GM18867 (cell line): Measurements from ENCODE around the gene TMEM161A.
"Not testable (repeated sequence)": the region's sequence is repeated elsewhere in the genome, so short reads cannot be mapped to it uniquely, and the experiment has no call there.

ENCODE experiments used
- ATAC-seq: cut with Tn5 transposase; IDR thresholded peaks from one replicate; pipeline ENCODE4 v1.9.1; 2021; ENCODE audit warnings: mild to moderate bottlenecking, moderate library complexity; ENCODE audit not compliant: unreplicated experiment

TMEM161A gene

DNA sequence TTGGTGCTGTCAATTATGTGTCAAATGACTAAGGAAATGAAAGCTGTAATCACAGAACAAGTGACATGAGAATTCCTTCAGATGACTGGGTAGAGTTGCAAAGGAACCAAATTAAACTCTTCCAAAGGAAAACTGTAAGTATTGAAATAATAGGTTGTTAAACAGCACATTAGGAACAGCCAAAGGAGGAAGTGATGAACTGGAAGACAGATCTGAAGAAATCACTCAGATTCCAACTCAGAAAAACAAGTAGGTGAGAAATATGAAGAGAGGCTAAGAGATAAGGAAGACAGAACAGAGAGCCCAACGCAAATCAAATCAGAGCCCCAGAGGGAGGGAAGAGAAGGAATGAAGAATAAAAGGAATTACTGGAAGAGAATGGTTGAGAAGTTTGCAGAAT is 15.4 kb downstream of the TMEM161A start:
- no peak for ATAC-seq

DNA sequence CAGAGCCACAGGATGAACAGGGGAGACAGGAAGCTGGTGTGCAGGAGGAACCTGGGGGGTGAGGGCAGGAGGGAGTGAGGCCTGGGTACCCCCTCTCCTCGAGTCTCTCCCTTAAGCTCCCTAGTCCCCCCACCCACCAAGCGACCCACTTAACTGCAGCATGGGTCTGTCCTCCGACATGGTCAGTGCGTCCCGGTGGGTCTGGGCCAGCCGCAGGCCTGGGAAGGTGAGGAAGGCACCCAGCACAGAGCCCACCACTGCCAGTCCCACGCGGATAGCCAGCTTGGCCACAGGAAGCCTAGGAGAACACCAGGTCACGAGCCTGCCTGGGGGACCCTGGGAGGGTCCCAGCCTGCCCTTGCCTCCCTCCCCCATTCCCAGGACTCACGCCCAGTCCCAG is 16.9 kb downstream of the TMEM161A start:
- ATAC-seq, result no peak

DNA sequence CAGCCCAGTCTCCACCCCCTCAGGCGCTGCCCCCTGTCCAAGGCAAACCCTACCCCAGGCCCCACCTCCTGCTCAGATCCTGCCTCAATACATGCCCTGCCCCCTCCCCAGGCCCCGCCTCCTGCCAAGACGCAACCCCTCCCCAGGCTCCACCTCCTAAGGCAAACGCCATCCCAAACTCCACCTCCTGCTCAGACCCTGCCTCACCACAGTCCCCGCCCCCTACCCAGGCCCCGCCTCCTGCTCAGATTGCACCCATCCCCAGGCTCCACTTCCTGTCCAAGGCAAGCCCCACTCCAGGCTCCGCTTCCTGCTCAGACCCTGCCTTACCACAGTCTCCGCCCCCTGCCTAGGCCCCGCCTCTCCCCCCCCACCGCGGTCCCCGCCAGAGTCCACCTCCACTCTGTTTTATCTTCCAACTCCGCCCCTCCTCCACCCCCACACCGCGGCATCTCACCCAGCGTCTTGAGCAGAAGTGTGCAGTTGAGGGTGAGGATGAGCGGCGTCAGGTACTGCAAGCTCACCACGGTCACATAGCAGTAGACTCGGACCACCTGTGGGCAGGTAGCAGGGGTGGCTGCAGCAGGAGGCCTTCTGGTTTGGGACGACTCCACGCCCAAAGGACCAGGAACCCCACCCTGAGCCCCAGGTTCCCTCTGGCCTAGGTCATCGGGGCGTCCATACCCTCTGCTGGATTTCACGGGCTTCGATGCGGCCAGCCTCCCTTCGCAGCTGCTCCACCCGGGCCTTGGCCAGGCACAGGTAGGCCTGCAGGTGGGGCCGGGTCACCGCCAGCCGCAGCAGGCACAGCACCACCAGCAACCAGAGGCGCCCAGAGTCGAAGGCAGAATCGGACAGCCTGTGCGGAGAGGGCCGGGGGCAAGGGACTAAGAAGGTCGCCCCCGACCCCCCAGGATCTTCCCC is 17.7 kb downstream of the TMEM161A start:
- no peak for ATAC-seq

DNA sequence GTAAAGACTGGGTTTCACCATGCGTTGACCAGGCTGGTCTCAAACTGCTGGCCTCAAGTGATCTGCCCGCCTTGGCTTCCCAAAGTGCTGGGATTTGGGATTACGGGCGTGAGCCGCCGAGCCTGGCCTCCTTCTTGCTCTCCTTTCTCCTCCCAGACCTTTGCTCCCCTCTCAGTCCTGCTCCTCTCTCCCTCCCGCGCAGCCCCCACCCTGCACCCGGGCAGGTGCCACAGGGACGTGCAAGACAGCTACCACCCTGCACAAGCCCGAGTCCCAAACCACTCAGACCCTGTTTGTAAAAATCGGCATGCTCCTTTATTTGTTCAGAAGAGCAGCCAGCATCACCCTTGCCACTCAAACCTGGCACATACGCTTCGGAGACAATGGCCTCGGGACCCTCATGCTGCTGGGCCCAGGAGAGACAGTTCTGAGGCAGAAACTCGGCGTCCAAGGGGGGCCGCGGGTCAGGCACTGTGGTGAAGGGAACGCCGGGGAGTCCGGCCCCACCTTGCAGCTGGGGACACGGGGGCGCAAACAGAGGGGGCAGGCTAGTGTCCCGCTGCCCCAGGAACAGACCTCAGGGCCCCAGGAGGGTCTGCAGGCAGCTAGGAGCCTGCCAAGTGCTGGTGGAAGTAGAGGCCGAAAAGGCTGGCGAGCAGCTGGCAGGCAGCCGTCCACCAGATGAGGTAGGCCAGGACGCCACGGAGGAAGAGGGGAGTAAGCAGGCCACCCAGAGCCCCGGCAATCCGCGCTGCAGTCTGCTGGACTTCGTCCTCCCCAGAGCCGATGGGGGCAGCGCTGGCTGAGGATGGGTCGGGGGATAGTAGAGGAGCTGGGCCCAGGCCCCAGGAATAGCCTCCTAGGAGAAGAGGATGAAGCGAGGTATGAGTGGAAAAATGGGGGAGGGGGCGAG is 18.7 kb downstream of the TMEM161A start:
- ATAC-seq, result no peak

DNA sequence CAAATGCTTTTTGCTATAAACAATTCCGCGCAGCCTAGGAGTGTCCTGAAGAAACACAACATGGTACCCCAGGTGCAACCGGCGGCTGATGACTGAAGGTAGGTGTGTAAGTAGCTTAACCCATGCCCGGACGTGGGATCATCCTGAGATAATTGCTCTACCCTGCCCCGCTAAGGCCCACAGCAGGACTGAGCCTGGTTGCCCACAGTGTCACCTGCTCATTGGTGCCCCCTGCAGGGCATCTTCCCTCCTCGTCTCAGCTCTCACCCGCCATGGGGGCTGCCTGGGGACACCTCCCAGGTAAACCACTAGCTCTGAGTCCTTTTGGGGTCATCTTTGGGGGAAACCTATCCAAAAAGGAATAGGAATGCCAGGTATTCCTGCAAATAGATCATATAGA is 22.3 kb downstream of the TMEM161A start:
- ATAC-seq, result no peak

DNA sequence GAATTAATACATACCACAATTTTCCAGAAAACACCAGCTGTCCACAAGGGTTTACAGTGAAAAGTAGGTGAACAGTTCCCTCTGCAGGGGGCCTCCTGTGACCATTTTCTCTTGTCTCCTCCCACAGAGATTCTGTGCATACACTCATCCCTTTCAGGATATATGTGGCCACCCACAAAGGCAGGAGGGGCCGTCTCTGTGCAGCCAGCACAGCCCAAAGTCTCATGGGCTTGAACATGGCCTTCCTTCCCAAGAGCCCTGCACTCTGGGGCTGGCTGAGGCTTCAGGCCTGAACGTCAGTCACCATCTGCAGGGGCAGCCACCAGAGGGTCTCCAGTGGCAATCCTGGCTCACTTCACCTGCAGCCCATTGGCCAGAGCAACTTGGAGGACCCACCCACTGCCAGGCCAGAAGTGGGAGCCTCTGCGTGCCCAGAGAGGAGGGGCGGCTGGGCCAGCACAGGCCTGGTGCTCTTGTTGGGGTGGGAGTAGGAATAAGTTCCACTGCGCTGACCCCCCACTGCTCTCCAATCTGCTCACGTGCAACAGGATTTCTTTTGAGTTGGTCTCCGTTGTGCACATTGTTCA is 25.1 kb downstream of the TMEM161A start:
- no peak for ATAC-seq

DNA sequence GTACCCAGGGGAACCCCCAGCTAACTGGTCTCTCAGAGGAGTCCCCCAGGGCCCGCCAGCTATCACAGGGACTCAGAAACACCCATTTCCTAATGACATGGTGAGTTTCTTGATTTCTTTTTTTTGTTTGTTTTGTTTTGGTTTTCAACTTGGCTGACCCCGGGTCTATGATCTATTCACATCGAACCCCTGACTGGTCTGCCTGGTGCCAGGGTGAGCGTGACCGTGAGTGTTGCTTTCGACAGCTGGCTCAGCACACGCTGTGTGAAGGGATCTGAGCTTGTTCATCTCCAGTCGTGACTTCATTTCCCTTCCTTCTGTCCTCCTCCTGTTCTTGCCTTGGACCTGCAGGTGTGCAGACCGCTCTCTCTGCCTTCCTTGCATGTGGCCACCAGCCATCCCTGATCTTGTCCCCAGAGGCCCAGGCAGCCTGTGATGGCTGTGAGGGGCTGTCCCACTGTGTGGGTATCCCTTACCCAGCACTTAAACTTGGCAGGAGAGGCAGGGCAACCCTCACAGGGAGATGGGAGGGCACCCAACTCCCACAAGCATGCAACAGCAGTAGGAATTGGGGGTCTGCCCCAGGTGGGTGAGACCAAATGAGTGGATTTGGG is 26.2 kb downstream of the TMEM161A start:
- no peak for ATAC-seq

DNA sequence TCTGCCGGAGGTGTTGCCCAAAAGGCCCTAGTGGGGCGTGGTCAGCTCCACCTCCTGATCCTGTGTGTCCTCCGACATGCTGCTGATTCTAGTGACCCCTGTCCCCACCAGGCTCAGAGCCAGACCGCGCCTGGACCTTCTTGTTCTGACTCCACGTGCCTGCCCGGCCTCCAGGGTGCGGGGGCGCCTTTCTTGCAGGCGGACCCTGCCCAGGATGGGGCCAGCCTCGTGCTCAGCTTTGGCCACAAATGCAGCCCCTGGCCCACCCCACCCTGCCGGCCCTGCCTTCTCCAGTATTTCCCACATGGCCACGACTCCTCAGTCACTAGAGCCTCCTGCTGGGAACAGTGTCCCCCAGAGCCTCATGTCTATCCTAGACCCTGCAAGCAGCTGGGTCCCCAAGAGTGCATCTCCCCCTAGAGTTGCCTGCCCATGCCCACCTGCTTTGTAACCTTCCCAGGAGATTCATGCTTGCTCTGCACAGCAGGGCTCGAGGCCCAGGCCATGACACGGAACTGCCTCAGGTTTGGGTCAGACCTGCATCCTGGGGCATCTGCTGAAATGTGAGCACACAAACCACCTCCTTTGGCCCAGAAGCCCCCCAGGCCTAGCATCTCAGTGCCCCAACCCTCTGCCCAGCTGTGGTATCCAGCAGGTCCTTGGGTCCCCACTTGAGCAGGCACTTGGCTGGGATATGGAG is 27.0 kb downstream of the TMEM161A start:
- ATAC-seq, result no peak

DNA sequence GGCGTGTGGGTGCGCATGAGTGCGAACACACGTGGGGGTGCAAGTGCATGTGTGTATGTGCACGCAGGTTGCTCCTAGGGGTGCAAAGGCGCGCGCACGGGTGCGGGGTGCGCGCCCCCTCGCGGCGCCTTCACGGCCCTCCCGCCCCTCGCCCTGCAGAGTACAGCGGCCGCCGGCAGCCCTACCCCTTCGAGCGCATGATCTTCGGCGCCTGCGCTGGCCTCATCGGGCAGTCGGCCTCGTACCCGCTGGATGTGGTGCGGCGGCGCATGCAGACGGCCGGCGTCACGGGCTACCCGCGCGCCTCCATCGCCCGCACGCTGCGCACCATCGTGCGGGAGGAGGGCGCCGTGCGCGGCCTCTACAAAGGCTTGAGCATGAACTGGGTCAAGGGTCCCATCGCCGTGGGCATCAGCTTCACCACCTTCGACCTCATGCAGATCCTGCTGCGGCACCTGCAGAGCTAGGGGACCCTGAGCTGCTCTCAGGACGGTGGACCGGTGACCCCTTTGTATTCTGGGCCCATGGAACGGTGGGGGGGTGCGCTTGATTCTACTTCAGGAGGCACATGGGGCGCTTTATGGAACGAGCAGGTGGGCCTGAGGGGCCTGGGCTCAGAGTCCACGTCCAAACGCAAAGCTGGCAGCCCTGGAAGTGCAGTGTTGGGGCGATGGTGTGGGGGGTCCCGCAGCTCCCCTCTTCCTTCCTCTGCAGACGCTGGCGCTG is 27.7 kb downstream of the TMEM161A start:
- ATAC-seq, result no peak

DNA sequence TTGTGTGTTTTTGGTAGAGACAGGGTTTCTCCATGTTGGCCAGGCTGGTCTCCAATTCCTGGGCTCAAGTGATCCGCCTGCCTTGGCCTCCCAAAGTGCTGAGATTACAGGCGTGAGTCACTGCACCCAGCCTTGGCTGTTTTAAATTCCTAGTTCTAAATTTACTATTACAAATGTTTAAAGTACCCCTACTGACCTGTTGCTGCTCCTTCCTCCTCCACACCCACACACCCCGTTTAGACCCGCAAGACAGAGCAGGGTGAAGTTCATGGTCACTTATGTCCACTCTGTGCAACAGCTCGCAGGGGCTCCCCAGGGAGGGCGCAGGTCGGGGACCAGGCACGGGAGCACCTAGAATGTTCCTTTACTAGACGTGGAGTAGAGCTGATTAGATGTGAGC is 28.7 kb downstream of the TMEM161A start:
- ATAC-seq, result no peak

DNA sequence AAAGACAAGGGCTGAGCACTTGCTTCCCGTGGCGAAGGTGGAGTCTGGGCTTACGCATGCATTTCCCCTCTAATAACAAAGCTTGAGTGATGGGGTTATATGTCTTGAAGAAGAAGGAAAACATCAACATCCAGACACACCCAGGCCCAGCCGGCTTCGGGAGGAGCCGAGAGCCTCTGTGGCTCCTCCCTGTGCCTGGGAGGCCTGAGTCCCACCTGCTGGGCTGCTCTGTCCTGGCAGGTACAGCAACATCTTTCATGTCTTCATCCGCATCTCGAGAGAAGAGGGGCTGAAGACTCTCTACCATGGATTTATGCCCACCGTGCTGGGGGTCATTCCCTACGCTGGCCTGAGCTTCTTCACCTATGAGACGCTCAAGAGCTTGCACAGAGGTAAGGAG is 30.6 kb downstream of the TMEM161A start:
- ATAC-seq, result no peak

DNA sequence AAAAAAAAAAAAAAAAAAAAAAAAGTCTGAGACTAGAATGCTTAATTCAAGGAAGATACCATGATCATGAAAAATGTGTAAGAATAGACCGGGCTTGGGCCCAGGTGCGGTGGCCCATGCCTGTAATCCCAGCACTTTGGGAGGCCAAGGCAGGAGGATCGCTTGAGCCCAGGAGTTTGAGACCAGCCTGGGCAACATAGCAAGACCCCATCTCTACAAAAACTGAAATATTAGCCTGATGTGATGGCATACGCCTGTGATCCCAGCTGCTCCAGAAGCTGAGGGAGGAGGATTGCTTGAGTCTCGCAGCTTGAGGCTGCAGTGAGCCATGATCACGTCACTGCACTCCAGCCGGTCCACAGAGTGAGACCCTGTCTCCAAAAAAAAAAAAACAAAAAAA is 31.3 kb downstream of the TMEM161A start:
- not testable (repeated sequence) for ATAC-seq

DNA sequence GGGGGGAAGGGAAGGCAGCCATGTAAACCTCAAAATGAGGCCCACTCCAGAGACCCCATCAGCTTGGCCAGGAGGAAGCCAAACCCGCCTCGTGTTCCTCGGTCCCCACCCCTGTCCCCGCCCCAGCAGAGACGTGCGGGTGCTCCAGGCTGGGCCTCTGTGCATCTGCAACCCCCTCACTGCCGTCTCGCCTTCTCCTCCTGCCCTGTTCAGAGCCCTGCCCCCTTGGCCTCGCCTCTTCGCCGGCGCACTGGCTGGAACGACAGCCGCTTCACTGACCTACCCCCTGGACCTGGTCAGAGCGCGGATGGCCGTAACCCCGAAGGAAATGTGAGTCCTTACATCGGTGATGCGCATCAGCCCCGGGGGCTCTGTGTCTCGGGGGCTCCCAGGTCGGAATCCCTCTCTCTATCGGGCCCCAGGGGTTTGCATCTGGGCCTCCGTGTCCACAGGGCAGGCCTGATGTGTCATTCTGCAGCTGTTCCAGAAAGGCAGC is 32.2 kb downstream of the TMEM161A start:
- no peak for ATAC-seq

DNA sequence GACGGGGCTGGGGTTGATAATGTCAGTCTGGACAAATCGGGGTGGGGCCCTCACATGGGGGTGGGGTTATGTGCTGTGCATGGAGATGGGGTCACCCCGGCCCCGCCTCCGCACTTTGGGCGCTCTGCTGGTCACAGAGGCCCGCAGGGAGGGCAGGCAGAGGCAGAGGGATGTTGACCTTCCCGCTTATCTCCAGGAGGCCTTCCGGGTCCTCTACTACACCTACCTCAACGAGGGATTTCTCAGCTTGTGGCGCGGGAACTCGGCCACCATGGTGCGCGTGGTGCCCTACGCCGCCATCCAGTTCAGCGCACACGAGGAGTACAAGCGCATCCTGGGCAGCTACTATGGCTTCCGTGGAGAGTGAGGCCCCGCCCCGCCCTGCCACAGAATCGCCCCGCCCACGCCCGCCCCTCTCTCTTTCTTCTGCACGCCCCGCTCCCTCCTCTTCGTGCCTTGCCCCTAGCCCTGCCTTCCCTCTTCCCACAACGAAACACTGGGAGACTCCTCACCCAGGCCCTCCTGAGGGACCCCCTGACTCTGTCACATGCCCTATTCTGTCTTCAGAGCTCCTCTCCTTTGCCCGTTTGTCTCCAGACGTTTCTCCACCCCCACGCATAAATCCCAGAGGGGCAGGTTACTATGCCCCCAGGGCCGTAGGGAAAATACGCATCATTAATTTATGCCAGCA is 32.8 kb downstream of the TMEM161A start:
- no peak for ATAC-seq

DNA sequence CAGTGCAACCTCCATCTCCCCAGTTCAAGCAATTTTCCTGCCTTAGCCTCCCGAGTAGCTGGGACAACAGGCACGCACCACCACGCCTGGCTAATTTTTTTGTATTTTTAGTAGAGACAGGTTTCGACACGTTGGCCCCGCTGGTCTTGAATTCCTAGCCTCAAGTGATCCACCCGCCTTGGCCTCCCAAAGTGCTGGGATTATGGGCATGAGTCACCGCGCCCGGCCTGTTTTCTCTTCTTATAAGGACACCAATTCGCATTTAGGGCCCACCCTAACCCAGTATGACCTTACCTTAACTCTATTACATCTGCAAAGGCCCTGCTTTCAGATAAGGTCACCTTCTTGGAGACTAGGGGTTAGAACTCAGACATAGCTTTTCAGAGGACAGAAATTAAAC is 35.1 kb downstream of the TMEM161A start:
- no peak for ATAC-seq

DNA sequence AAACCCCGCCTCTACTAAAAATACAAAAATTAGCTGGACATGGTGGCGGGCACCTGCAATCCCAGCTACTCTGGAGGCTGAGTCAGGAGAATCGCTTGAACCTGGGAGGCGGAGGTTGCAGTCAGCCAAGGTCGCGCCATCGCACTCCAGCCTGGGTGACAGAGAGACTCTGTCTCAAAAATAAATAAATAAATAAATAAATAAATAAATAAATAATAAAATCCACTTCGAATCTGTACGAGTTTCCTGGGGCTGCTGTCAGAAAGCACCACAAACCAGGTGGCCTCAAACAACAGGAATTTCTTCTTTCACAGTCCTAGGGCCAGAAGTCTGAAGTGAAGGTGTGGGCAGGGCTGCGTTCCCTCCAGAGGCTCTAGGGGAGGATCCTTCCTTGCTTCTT is 35.7 kb downstream of the TMEM161A start:
- not testable (repeated sequence) for ATAC-seq

DNA sequence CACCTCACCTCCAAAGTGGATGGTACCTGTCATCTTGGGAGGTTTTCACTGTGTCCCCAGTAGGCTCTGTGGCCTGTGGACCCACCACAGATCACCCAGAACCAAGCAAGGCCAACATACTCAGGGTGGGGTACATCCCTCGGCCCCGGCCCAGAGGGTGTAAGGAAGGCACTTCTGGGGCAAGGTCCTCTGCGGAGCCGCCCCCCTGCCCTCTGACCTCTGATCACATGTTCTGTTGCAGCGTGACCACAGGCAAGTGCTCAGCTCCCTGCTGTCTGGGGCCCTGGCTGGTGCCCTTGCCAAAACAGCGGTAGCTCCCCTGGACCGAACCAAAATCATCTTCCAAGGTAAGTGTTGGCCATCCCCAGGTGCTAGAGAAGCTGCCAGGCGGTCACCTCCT is 36.7 kb downstream of the TMEM161A start:
- ATAC-seq, result no peak

DNA sequence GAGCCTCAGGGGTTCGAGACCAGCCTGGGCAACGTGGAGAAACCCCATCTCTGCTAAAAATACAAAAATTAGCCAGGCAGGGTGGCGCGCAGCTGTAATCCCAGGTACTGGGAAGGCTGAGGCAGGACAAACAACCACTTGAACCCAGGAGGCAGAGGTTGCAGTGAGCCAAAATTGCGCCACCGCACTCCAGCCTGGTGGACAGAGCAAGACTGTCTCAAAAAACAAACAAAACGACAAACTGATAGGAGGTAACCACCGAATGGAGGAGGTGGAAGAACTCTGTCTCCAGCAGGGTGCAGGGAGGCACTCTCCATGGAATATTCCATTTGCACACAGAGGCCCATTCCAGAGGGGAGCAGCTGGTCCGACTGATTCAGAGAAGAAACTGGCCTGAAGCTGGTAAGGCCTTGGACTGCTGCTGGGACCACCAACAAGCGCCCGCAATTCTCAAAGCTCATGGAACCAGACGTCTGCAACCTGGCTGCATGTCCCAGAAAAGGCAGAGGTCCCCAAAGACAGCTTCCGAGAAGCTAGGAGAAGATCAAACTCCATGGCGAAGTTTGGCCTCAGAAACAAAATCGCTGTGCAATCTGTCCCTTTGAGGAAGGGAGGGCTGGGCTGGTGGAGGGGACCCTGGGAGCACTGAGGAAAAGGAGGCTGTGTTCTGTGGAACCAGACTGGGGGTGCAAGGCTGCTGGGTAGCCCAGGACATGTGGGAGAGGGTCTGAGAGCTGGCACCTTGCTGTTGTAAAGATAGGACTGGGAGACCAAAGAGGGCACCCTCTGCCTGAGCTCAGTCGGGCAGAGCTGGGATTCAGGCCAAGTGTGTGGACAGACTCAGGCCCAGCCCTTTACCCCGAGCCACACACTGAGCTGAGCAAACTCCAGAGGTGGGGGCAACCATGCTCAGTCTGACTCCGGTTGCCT is 39.3 kb downstream of the TMEM161A start:
- no peak for ATAC-seq
